ENCODE results near the gene IL1RAP. TPM values are rescaled to one million over a fixed set of nuclear protein-coding genes. Genes with fewer than 3 reads are reported as not detected.

IL1RAP gene
- total and polyA plus RNA-seq, 2 experiments from 2014 or later = 3.6 to 5.0 TPM

- DNase-seq (ENCODE audit: low spot score) (no peak), ATAC-seq (no peak)
- Histone ChIP-seq H3K9me2 (ENCODE audit: insufficient read depth) (no peaks in the 10 kb centered on the region), H3K79me2 (replicated peaks; ENCODE audit: insufficient read depth) (no peaks in the 10 kb centered on the region), H4K20me1 (replicated peaks; ENCODE audit: insufficient read depth) (no peaks in the 10 kb centered on the region), H3K4me3 (no peak overlapping the region), H2AFZ (no peak overlapping the region), H3F3A (replicated peaks; ENCODE audit: low read depth) (no peaks in the 10 kb centered on the region), H3K4me2 (no peak overlapping the region), H3K4me1 (ENCODE audit: insufficient read depth) (no peaks in the 10 kb centered on the region), H3K27ac (ENCODE audit: low read depth) (no peak overlapping the region), H3K27me3 (ENCODE audit: insufficient read depth) (no peaks in the 10 kb centered on the region), H3K36me3 (ENCODE audit: insufficient read depth) (no peaks in the 10 kb centered on the region)
- TF ChIP-seq POLR2AphosphoS5 (IDR thresholded peaks at IDR 0.05; ENCODE audit: low read depth) (no peak), JUNB (IDR thresholded peaks at IDR 0.05; ENCODE audit: unreplicated experiment) (no peak), REST (IDR thresholded peaks at IDR 0.05; ENCODE audit: unreplicated experiment) (no peak), ETS1 (IDR thresholded peaks at IDR 0.05) (no peak), CREB1 (CRISPR knock-in tag; IDR thresholded peaks at IDR 0.05; ENCODE audit: low read depth) (no peak), EZH2phosphoT487 (IDR thresholded peaks at IDR 0.05; ENCODE audit: unreplicated experiment) (no peak), EZH2 (IDR thresholded peaks at IDR 0.05; ENCODE audit: low read depth, unreplicated experiment) (no peak), ZNF331 (CRISPR knock-in tag; IDR thresholded peaks at IDR 0.05; ENCODE audit: low read depth) (no peak), STAT1 (IDR thresholded peaks at IDR 0.05; ENCODE audit: unreplicated experiment) (no peak), ZNF114 (CRISPR knock-in tag; IDR thresholded peaks at IDR 0.05) (no peak), CTCF (conservative IDR thresholded peaks at IDR 0.05; ENCODE audit: low read depth in 2 of 2) (no peak), ZNF462 (CRISPR knock-in tag; IDR thresholded peaks at IDR 0.05) (no peak), NANOG (IDR thresholded peaks at IDR 0.05; ENCODE audit: borderline replicate concordance) (no peak)
- Mint-ChIP-seq H3K27me3 (ENCODE audit: insufficient read depth, low read depth, poor library complexity) (no peaks in the 10 kb centered on the region), H3K36me3 (ENCODE audit: low read depth) (no peaks in the 10 kb centered on the region), H3K4me3 (no peak overlapping the region), H3K9me3 (no peaks in the 10 kb centered on the region), H3K27ac (no peak overlapping the region), H3K4me1 (peaks cover 10% of the 10 kb centered on the region)
These were observed 19.0 kb upstream of the IL1RAP start for GRCh38 chr3:190494907-190495306.
